Measurements from ENCODE around the gene FAM177B. TPM values are rescaled to one million over a fixed set of nuclear protein-coding genes. Genes with fewer than 3 reads are reported as not detected.

FAM177B gene
- total and polyA plus RNA-seq, 2 donors from 2014 or later, result 1.1 TPM; not detected in 1

GRCh38 chr1:222716393-222716792, 20.6 kb upstream of the FAM177B start:
- no peak for FAIRE-seq
- H3K36me3 ChIP-seq (ENCODE audit: control insufficient read depth in 2 of 3, insufficient read depth in 3 of 3, low read length in 3 of 3), result peaks cover 7 to 17% (median 14%) of the 10 kb centered on the region in 3 donors

GRCh38 chr1:222728746-222729145, 8.3 kb upstream of the FAM177B start:
- H3K4me3 ChIP-seq (ENCODE audit: low read length in 3 of 3), result no peak overlapping the region
- H3K36me3 ChIP-seq (ENCODE audit: control insufficient read depth in 2 of 3, insufficient read depth in 3 of 3, low read length in 3 of 3), result peaks cover 21 to 69% (median 52%) of the 10 kb centered on the region in 3 donors
- H3K27me3 ChIP-seq (ENCODE audit: control insufficient read depth, insufficient read depth, low read length), result no peaks in the 10 kb centered on the region
- H3K9ac ChIP-seq (ENCODE audit: low read length in 3 of 3), result no peak overlapping the region
- no peaks in the 10 kb centered on the region for H3K9me3 ChIP-seq (ENCODE audit: control insufficient read depth in 2 of 3, insufficient read depth in 1 of 3, low read length in 3 of 3)
- intact Hi-C loops (cut with DNase I), result no loop called here
- no peak for FAIRE-seq
- TF ChIP-seq CTCF (IDR thresholded peaks at IDR 0.05; ENCODE audit: borderline replicate concordance, extremely low read depth, insufficient read depth), result no peak
- H3K4me1 ChIP-seq (ENCODE audit: control insufficient read depth in 2 of 3, insufficient read depth in 2 of 3, low read depth in 1 of 3, low read length in 3 of 3), result no peaks in the 10 kb centered on the region
- no peak overlapping the region for H3K27ac ChIP-seq (ENCODE audit: low read depth in 2 of 2, low read length in 2 of 2)
- no peak for DNase-seq

More at GRCh38 chr1:222716393-222716792, 20.6 kb upstream of the FAM177B start:
- intact Hi-C loops (cut with DNase I), result no loop called here
- Histone ChIP-seq H3K9me3 (ENCODE audit: control insufficient read depth in 2 of 3, insufficient read depth in 1 of 3, low read length in 3 of 3) (no peaks in the 10 kb centered on the region), H3K9ac (ENCODE audit: low read length in 3 of 3) (no peak overlapping the region), H3K4me1 (ENCODE audit: control insufficient read depth in 2 of 3, insufficient read depth in 2 of 3, low read depth in 1 of 3, low read length in 3 of 3) (peaks cover 0 to 2% (median 0%) of the 10 kb centered on the region in 3 donors), H3K27ac (ENCODE audit: low read depth in 2 of 2, low read length in 2 of 2) (no peak overlapping the region), H3K4me3 (ENCODE audit: low read length in 3 of 3) (no peak overlapping the region), H3K27me3 (ENCODE audit: control insufficient read depth, insufficient read depth, low read length) (no peaks in the 10 kb centered on the region)
- no peak for TF ChIP-seq CTCF (IDR thresholded peaks at IDR 0.05; ENCODE audit: borderline replicate concordance, extremely low read depth, insufficient read depth)
- no peak for DNase-seq

- Histone ChIP-seq H3K9me3 (ENCODE audit: control insufficient read depth in 2 of 3, insufficient read depth in 1 of 3, low read length in 3 of 3) (no peaks in the 10 kb centered on the region), H3K27ac (ENCODE audit: low read depth in 2 of 2, low read length in 2 of 2) (no peak overlapping the region), H3K36me3 (ENCODE audit: control insufficient read depth in 2 of 3, insufficient read depth in 3 of 3, low read length in 3 of 3) (peaks cover 22 to 69% (median 52%) of the 10 kb centered on the region in 3 donors), H3K4me1 (ENCODE audit: control insufficient read depth in 2 of 3, insufficient read depth in 2 of 3, low read depth in 1 of 3, low read length in 3 of 3) (no peaks in the 10 kb centered on the region), H3K27me3 (ENCODE audit: control insufficient read depth, insufficient read depth, low read length) (no peaks in the 10 kb centered on the region), H3K9ac (ENCODE audit: low read length in 3 of 3) (no peak overlapping the region), H3K4me3 (ENCODE audit: low read length in 3 of 3) (no peak overlapping the region)
- DNase-seq (no peak), FAIRE-seq (no peak)
- intact Hi-C loops (cut with DNase I), result no loop called here
- TF ChIP-seq CTCF (IDR thresholded peaks at IDR 0.05; ENCODE audit: borderline replicate concordance, extremely low read depth, insufficient read depth), result no peak
Measured at GRCh38 chr1:222730866-222731265, 6.1 kb upstream of the FAM177B start.
